Endothelial cell (in vitro differentiated cells): ENCODE measurements around the gene MORN3. TPM values are rescaled to one million over a fixed set of nuclear protein-coding genes. Genes with fewer than 3 reads are reported as not detected.
A peak's percentile ranks its signal among the peaks of the same experiment; 100 is the strongest.

ENCODE experiments used
- DNase-seq: peaks from one replicate; pipeline ENCODE4 v3.0.0; 2021; ENCODE audit warnings: low spot score
- H3K27ac Mint-ChIP-seq: one replicate; pipeline ENCODE4 v1.8.0; 2021; ENCODE audit warnings: mixed read lengths, inconsistent platforms; ENCODE audit not compliant: unreplicated experiment
- H3K27me3 Mint-ChIP-seq: one replicate; pipeline ENCODE4 v1.8.0; 2021; ENCODE audit warnings: mild to moderate bottlenecking, moderate library complexity, mixed read lengths, inconsistent platforms; ENCODE audit not compliant: unreplicated experiment
- H3K36me3 Mint-ChIP-seq: one replicate; pipeline ENCODE4 v1.8.0; 2021; ENCODE audit warnings: mild to moderate bottlenecking, low read depth, mixed read lengths, inconsistent platforms; ENCODE audit not compliant: unreplicated experiment
- H3K4me1 Mint-ChIP-seq: one replicate; pipeline ENCODE4 v1.8.0; 2021; ENCODE audit warnings: mild to moderate bottlenecking, mixed read lengths, inconsistent platforms; ENCODE audit not compliant: unreplicated experiment
- H3K4me3 Mint-ChIP-seq: one replicate; pipeline ENCODE4 v1.8.0; 2021; ENCODE audit warnings: mild to moderate bottlenecking, mixed read lengths, inconsistent platforms; ENCODE audit not compliant: unreplicated experiment
- H3K9me3 Mint-ChIP-seq: one replicate; pipeline ENCODE4 v1.8.0; 2021; ENCODE audit warnings: mixed read lengths, inconsistent platforms; ENCODE audit not compliant: unreplicated experiment
- total RNA-seq: library from RNA; stranded (reverse); fragmentation: NEBNext Ultra II Directional; extraction: Animal tissue kit (Norgen Biotek cat#: 25700); gene quantifications from one replicate; pipeline ENCODE4 v1.2.1, GENCODE V29; 2021; ENCODE audit not compliant: unreplicated experiment
- TF ChIP-seq, protein P1 (sequence below): fragments of 200-600 bp; sonication (generic); IDR thresholded peaks from one replicate; pipeline ENCODE4 v1.5.0; 2021; ENCODE audit warnings: antibody characterized with exemption; ENCODE audit not compliant: unreplicated experiment

The MORN3 gene
- total RNA-seq, 1 donor from 2014 or later, result 1.2 TPM

DNA sequence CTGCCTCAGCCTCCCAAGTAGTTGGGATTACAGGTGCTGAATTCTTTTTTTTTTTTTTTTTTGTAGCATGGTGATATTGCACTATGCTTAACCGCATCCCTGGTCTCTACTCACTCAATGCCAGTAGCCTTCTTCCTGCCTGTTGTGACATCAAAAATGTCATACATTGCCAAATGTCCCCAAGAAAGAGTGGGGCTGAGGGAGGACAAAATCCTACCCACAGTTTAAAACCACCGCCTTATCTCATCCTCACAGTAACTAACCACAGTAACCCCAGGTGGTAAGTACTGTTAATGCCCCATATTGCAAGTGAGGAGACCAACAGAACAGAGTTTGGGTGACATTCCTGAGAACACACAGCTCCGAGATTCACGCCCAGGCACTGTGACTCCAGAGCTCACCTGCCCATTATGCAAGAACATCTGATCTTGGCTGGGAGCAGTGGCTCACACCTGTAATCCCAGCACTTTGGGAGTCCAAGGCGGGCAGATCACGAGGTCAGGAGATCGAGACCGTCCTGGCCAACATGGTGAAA is 19.6 kb downstream of the MORN3 start:
- Mint-ChIP-seq H3K27me3 (peaks cover 5% of the 10 kb centered on the region), H3K4me3 (no peak overlapping the region), H3K9me3 (no peaks in the 10 kb centered on the region), H3K4me1 (no peaks in the 10 kb centered on the region), H3K36me3 (peaks cover 8% of the 10 kb centered on the region), H3K27ac (no peak overlapping the region)
- TF ChIP-seq, protein P1, sequence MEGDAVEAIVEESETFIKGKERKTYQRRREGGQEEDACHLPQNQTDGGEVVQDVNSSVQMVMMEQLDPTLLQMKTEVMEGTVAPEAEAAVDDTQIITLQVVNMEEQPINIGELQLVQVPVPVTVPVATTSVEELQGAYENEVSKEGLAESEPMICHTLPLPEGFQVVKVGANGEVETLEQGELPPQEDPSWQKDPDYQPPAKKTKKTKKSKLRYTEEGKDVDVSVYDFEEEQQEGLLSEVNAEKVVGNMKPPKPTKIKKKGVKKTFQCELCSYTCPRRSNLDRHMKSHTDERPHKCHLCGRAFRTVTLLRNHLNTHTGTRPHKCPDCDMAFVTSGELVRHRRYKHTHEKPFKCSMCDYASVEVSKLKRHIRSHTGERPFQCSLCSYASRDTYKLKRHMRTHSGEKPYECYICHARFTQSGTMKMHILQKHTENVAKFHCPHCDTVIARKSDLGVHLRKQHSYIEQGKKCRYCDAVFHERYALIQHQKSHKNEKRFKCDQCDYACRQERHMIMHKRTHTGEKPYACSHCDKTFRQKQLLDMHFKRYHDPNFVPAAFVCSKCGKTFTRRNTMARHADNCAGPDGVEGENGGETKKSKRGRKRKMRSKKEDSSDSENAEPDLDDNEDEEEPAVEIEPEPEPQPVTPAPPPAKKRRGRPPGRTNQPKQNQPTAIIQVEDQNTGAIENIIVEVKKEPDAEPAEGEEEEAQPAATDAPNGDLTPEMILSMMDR, result no peak
- no peak for DNase-seq

DNA sequence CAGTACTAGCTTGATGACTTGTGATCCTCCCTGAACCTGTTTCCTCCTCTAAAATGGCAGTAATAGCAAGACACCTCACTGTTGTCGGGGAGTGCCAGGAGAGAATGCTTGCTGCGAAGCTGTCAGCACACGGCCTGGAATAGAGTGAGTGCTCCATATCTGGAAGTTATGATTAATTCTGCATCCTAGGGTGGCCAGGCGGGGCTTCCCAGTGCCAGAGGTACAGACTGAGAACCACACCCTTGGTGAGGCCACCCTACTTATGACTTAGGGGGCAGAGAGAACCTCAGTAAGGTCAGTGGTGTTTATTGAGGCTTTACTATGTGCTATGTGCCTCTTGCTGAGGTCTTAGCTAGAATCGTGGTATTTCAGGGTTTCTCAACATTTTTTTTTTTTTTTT is 20.1 kb downstream of the MORN3 start:
- no peak overlapping the region for H3K4me3 Mint-ChIP-seq
- H3K27me3 Mint-ChIP-seq, result peaks cover 5% of the 10 kb centered on the region
- TF ChIP-seq, protein P1, result no peak
- peaks cover 8% of the 10 kb centered on the region for H3K36me3 Mint-ChIP-seq
- H3K27ac Mint-ChIP-seq, result no peak overlapping the region
- no peaks in the 10 kb centered on the region for H3K9me3 Mint-ChIP-seq
- DNase-seq, result no peak
- no peaks in the 10 kb centered on the region for H3K4me1 Mint-ChIP-seq

DNA sequence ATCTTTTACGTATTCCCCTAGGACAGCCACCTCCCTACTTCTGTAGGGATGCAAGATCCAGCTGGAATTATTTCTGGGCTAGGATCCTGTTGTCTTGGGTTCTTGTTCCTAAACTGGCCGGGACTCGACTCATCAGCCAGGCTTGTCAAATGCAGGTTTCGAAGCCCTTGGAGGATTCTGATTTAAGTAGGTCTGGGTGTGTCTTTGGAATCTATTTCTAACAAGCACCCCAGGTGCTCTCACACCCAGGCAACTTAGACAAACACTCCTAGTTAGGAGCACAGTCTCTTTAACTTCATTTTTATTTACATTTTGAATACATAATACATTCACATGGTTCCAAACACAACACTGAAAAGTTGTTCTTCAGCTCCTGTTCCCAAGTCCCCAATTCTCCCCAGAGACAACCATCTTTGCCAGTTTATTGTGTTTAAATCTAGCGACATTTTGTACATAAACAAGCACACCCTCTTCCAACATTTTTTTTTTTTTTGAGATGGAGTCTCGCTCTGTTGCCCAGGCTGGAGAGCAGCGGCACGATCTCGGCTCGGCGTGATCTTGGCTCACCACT is 20.9 kb downstream of the MORN3 start:
- TF ChIP-seq, protein P1, result no peak

DNA sequence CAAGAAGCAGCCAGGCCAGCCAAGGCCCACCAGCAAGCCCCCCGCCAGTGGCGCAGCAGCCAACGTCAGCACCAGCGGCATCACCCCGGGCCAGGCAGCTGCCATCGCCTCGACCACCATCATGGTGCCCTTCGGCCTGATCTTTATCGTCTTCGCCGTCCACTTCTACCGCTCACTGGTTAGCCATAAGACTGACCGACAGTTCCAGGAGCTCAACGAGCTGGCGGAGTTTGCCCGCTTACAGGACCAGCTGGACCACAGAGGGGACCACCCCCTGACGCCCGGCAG is 28.2 kb downstream of the MORN3 start:
- Mint-ChIP-seq H3K27me3 (peaks cover 3% of the 10 kb centered on the region), H3K27ac (no peak overlapping the region), H3K9me3 (no peaks in the 10 kb centered on the region), H3K4me1 (peaks cover 13% of the 10 kb centered on the region), H3K36me3 (peaks cover 7% of the 10 kb centered on the region), H3K4me3 (no peak overlapping the region)
- no peak for DNase-seq
- TF ChIP-seq, protein P1, result no peak

More for the DNA sequence above, 20.9 kb downstream of the MORN3 start:
- Mint-ChIP-seq H3K4me3 (no peak overlapping the region), H3K9me3 (no peaks in the 10 kb centered on the region), H3K36me3 (peaks cover 8% of the 10 kb centered on the region), H3K27ac (peak overlapping the region; percentile 36), H3K27me3 (peaks cover 5% of the 10 kb centered on the region), H3K4me1 (no peaks in the 10 kb centered on the region)
- no peak for DNase-seq

DNA sequence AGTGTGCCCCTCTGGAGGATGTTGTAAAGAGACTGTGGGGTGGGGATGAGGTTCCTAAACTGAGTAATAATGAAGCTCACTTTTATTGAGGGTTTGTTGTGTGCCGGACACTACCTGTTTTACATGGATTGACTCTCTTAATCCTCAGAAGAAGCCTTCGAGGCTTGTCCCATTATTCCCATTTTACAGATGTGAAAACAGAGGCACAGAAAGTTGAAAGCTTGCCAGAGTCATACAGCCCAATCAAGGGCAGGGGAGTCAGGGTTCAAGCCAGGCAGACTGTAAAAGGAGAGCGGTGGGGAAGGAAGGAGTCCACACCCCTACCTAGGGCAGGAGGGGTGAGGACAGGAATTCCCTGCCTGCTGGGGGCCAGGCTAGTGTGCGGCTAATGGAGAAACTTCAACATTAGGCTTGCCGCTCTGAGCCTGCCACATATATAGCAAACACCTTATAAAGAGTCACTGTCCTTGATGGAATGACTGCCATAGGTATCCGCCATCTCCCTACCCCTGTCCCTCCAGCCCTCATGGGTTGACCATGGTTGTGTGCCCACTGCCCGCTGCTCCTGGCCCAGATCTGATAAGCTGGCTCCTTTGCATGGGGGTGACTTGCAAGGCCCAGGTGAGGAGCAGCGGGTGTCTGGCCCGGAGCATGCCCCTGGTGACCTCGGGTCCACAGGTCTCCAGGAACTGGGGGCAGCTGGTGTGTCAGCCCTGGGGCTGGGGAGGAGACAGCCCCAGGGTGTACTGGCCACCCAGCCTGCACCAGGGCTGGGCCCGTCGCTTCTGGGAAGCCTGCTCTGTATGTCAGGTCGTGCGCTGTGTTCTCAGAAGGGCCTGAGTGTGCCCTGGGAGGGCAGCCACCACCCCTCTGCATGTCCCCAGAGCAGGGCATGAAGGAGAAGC is 30.9 kb downstream of the MORN3 start:
- Mint-ChIP-seq H3K9me3 (no peaks in the 10 kb centered on the region), H3K27me3 (peaks cover 4% of the 10 kb centered on the region), H3K27ac (peak overlapping the region; percentile 61), H3K4me1 (peaks cover 13% of the 10 kb centered on the region), H3K36me3 (peaks cover 11% of the 10 kb centered on the region), H3K4me3 (no peak overlapping the region)
- TF ChIP-seq, protein P1, result no peak
- DNase-seq, result no peak
